Cerebellar nuclear complex (tissue), 1 donor: Measurements from ENCODE around the gene GALNT9.
"Not testable (repeated sequence)": the region's sequence is repeated elsewhere in the genome, so short reads cannot be mapped to it uniquely, and the experiment has no call there.

Experiments used
- DNase-seq, 2 experiments: peaks; one replicate each; lab custom pipeline; 2025; lab: John Stamatoyannopoulos, UW

The GALNT9 gene

GRCh38 chr12:132230381-132230780 lies 99.0 kb downstream of the GALNT9 start:
- DNase-seq, result no peak

DNA sequence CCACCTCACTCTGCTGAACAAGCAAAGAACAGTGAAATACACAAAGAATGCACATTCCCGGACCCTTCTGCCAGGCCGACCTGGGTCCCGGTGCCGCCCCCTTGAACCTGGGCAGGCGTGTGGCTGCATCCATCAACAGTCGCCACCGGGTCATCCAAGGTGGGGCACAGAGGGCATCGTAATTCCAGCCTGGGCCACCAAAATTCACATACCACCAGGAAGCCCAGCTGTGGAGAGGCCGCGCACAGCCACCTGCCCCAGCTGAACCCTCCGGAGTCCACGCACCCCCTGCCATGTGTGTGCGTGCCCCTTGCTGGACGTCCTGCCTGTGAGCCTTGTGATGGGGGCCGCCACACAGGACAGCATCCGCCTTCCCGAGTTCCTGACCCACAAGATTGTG lies 99.5 kb downstream of the GALNT9 start:
- DNase-seq, result no peak

DNA sequence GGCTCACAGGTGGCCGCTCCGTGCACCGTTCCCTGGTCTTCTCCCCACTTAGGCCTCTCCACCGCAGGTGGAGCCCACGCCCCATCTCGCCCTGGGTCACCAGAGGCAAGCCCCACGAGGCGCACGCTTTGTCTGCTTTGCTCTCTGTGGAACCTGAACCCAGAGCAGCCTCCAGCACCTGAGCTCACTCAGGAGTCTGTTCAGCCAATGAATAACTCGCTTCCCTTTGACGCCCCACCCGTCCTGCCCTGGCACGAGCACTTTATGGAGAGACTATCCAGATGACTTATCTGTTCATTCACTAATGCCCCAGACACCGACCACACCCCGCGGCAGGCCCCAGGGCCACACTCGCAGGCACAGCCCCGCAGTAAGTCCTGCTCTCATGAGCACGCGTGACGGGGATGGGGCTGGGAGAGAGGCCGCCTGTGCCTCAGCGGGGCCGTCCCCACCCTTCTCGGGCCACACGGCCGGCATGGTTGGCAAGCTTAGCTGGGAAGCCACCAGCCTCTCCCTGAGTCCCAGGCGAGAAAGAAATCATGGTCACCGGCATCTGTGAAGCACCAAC lies 100.1 kb downstream of the GALNT9 start:
- no peak for DNase-seq

DNA sequence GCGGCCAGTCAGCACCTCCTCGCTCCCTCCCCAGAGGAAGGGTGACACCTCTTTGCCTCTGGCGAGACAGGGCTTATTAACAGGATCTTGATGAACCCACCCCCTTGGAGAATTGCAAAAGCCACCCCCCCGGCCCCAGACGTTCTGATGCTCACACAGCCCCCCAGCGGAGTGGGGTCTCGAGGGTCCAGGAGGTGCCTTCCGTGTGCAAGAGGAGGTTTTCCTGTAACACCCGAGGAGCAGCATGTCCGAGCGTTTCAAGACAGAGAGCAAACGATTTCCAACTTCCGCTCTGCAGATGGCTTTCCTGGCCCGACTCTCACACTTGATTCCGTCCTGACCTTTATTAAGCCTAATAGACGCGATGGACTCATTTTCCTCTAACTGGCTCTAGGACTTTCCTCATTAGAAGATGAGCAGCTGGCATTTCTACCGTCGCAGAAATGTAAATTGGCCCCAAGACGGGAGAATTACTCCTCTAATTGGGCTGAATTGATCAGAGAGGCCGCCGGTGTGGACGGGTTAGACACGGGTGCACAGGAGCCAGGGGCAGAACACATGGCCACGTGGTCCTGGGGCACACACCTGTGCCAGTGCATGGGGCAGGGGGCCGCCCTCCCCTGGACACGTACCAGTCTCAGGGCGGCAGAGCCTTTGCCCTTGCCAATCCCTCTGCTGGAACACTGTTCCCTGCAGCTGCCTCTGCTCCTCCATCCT lies 100.8 kb downstream of the GALNT9 start:
- DNase-seq, result no peak

- DNase-seq, result no peak
Measured at GRCh38 chr12:132227782-132228475, 101.5 kb downstream of the GALNT9 start.

GRCh38 chr12:132227118-132227517 lies 102.3 kb downstream of the GALNT9 start:
- DNase-seq, result no peak

DNA sequence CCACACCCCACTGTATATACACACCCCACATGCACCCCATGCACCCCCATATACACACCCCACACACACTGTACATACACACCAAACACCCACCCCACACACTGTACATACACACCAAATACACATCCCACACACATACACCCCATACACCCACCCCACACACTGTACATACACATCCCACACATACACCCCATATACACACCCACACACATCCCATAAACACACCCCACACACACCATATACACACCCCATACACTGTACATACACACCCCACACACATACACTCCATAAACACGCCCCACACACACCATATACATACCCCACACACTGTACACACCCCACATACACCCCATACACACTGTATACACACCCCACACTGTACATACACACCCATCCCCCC lies 102.8 kb downstream of the GALNT9 start:
- no peak for DNase-seq

DNA sequence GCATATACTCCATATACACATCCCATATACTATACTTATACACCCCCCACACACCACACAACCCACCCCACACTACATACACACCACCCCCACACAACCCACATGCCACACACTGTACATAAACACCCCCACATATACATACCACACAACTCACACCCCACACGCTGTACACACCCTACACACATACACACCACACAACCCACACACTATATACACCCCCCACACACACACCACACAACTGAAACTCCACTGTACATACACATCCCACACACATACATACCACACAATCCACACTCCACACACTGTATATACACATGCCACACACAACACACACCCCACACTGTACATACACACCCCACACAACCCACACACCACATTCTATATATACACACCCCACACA lies 104.2 kb downstream of the GALNT9 start:
- no peak for DNase-seq

GRCh38 chr12:132224484-132224883 lies 104.9 kb downstream of the GALNT9 start:
- no peak for DNase-seq

GRCh38 chr12:132222808-132223173 lies 106.6 kb downstream of the GALNT9 start:
- no peak for DNase-seq

- no peak for DNase-seq
Measured at GRCh38 chr12:132222096-132222807, 107.1 kb downstream of the GALNT9 start.

GRCh38 chr12:132219761-132220160 lies 109.6 kb downstream of the GALNT9 start:
- not testable (repeated sequence) for DNase-seq

GRCh38 chr12:132219323-132219722 lies 110.1 kb downstream of the GALNT9 start:
- no peak for DNase-seq

DNA sequence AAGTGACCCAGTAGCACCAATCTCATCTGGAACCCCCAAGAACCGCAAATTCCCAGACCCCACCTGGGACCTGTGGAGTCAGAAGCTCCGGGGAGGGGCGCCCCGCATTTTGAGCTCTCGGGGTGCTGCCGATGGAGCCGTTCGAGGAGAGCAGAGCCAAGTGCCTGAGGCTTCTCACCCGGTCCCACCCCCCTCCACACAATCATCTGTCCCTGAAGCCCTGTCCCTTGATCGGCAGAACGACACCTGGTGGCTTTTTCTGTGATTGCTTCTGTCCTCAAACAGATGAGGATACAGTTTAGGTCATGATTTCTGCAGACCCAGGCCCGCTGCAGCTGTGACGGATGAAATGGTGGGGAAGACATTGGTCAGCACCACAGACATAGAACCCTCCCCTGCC lies 110.5 kb downstream of the GALNT9 start:
- DNase-seq, result no peak

DNA sequence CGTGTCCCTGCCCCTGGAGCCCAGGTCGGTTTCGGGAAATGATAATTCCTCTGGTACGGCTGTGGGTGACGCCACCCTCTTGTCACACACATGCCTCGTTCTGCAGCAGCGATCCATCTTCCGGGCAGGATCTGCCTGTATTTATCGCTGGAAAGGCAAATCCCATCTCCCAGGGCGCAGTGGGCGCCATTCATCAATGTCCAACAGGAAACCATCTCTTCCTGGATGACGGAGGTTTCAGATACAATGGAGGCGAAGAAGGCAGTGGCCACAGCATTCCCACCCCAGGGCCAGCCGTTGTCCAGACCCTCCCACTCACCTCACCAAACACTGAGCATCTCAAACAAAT lies 110.9 kb downstream of the GALNT9 start:
- no peak for DNase-seq

- no peak for DNase-seq
Measured at GRCh38 chr12:132217800-132218526, 111.4 kb downstream of the GALNT9 start.

- no peak for DNase-seq
Measured at GRCh38 chr12:132217371-132217770, 112.0 kb downstream of the GALNT9 start.

DNA sequence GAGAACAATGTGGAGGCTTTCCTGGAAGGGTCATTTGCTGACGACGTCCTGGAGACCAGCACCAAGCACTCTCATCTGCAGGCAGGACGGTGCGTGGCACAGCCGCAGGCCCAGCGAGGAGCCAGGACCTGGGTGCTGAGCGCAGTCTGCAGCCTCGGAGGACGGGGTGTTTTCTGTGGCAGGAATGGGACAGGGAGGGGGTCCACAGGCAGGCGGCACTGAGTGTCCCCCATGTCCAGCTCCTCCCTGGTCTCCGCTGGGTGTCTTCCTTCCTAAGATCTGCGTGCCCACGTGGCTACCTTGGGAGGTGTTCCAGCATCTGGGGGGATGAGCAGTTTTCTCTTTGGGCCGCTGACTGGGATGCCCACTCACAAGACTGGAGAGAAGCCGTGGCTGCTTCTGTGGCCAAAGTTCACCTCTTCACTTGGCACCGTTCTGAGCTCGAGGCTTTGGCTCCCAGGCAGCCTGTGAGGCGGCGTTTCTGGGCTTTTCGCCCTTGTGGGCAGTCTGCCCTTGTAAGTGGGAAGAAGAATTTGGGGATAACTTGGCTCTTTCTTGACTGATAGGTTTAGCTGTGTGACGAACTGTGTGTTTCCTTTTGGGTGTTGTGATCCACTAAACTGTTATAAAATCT lies 112.9 kb downstream of the GALNT9 start:
- DNase-seq, result no peak

DNA sequence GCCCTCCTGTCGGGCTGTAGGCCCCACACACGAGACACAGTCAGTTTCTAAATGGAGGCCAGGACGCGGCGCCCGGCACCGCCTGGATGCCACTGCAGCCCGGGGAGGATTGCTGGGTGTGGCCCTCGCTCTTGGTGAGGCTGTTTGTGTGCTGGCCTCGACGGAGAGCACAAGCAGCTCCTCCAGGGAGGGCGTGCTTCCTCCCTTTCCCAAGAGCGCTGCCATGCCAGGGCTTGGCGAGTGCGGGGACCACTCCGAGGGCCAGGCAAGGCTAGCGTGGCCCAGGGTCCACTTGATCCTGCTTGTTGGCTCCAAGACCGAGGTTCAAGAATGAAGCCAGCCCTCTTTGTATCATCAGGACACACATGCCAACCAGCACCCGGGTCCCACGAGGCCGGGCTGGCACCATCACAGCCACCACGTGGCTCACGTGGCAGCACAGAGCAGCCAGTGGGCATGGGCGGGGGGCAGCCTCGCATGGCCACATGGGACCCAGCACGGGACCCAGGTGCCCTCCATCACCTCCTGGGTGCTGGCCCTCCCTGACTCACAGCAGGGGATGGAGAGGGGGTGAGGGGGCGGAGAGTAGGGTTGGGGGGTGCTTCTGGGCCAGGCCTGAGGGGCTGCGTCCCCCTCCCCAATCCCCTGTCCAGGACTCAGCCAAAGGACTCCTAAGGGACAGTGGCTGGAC lies 113.9 kb downstream of the GALNT9 start:
- no peak for DNase-seq

GRCh38 chr12:132214891-132215290 lies 114.5 kb downstream of the GALNT9 start:
- no peak for DNase-seq

GRCh38 chr12:132214161-132214476 lies 115.3 kb downstream of the GALNT9 start:
- no peak for DNase-seq
